NCI-H2107 (cell line): ENCODE data around the gene ABHD2.

ENCODE experiments used
- DNase-seq: peaks from one replicate; lab custom pipeline; 2025; lab: John Stamatoyannopoulos, UW

Gene ABHD2

DNA sequence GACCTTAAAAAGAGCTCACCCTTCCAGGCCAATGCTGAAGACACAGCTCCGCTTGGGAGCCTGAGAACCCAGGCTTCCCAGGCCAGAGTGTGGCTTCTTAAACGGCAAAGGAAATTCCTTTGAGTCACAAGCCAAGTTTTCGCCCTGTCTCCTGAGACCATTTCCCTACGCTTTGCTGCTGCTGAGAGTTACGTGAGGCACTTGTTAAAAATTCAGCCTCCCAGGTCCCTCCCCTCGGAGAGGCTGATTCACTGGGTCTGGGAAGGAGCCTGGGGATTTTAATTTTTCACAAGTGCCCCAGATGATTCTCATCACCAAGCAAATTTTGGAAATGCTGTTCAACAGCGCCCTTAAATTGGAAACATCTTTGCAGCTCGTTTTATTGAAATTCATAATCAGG, 107.6 kb downstream of the ABHD2 start:
- no peak for DNase-seq

DNA sequence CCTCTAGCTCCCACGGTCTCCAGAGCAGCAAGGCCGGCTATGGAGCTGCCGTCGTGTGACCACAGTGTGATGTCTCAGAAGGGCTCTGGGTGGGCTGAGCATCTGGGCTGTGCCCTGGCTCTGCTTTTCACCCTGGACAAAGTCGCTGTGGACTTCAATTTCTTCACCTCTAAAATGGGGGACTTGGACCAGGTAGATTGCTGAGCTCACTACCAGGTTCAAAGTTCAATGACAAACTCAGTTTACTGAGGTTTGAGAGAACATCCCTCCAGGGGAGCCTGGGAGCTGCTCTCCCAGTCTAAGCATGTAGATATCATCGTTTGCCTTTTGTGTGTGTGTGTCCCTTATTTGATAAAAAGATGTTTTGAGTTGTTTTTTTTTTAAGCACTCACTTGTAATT, 108.0 kb downstream of the ABHD2 start:
- no peak for DNase-seq

DNA sequence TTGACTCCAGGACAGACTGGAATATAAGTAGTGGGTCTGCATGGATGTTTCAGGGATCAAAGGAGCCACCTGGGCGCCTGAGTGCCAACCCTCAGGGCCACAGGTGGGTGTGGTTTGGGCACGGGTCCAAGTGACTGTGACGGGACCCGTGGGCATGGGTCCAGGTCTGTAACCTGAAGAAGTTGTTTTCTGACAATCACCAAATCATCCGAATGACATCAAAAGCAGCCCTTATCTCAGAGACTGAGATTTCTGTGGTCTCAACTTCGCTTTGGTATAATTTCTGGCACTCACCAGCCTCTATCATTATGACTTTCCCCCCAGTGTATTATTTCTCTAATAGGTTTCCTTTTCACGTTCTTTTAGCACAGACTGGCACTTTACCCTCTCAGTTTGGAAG, 108.7 kb downstream of the ABHD2 start:
- peak; percentile 18 for DNase-seq

DNA sequence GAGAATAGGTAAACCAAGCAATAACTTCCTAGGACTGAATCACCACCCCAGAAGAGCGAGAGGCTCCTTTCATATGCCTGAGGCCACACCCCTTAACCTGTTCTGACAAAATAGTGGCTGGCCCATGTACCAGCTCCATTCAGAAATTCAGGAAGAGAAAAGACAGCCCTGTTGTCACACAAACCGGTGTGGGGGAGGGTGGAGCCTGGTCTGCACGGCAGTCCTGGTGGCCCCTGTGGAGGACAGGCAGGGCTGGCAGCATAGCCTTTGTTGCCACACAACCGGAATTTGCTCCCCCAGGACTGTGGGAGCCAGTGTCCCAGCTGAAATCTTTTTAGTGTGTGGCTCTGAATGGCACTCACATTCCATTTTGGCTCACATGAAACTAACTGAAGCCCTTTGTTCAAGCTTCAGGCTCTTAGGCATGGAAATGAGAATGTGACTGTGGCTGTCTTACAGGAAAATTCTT, 109.3 kb downstream of the ABHD2 start:
- peak; percentile 32 for DNase-seq

DNA sequence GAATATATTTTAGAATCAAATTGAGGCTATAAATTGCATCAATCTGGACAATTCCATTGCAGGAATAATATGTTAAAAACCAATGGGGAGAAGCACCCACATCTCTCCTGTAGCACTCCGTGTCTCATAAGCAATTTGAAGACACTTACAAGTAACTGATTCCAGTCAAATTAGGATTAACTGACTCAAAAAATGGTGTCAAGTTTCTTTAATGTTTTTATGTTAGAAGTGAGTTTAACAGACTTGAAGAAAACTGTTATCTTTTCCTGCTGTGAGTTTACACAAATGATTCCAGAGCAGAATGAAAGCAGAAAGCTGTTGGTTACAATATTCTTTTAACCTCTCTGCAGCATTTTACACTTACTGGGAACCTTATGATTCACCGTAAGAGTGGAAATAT, 109.9 kb downstream of the ABHD2 start:
- no peak for DNase-seq

DNA sequence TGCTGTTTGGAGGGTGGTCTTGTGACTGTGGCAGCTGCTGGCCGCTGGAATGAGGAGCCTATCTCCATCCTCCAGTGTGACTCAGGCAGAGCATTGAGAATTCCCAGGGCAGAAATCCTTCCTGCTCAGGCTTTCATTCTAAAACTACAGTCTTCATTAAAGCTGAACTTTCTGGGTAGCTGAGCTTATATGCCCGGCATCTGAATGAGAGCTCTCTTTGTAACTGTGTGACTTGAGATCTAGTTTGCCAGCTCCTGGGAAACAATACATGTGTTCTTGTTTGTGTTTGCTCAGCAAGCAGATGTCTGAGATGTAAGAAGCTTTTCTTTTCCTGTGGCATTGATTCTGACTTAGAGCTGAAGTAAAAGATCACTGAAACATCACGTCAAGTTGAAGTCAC, 110.7 kb downstream of the ABHD2 start:
- no peak for DNase-seq

DNA sequence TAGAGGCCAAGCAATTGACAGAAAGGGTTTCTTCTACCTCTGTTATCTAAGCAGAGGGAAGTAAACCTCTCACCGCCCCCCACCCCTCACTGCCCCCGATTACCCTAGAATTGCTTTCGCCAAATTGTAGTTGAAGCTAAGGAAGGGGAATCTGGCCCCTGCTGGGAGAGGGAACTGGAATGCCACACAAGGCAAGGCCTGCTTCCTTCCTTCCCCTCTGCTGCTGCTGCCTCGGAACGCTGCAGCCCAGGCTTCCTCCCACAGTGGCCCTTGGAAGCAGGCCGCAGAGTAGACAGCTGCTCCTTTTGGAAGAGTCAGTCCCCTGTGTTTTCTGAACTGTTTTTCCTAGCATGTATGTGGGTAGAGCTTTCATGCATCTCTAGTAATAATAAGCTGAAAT, 111.5 kb downstream of the ABHD2 start:
- no peak for DNase-seq

DNA sequence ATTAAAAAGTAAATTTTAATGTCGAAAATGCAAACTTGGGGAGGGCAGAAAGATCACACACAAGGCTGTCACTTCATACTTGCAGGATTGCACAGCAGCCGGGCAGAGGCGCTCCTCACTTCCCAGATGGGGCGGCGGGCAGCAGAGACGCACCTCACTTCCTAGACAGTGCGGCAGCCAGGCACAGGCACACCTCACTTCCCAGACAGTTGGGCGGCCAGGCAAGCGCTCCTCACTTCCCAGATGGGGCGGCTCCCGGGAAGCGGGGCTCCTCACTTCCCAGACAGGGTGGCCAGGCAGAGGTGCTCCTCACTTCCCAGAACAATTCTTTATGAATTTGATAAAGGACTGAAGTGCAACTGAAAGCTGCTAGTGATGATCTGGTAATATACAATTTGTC, 111.9 kb downstream of the ABHD2 start:
- no peak for DNase-seq

DNA sequence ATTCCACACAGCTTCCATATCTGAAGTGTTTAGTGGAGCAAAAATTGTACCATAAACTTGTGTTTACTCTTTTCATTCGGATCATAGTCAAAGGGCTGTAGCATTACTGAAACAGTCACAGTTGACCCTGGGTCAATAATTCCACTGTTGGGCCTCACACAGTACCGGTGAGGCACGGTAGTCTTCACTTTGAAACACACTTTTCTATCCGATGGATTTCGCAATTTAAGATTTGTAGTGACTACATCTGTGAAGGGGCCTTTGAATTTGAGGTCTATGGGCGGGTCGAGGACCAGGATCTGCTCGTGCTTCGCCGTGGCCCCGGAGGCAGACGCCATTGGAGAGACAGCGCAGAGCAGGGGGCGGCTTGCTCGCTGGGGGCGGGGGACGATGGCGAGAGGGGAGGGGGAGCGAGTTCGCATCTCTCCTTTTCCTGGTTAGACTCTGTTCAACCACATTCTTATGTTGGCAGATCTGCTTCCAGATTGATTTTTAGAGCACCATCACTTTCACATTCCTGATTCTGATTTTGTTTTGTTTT, 113.3 kb downstream of the ABHD2 start:
- no peak for DNase-seq

DNA sequence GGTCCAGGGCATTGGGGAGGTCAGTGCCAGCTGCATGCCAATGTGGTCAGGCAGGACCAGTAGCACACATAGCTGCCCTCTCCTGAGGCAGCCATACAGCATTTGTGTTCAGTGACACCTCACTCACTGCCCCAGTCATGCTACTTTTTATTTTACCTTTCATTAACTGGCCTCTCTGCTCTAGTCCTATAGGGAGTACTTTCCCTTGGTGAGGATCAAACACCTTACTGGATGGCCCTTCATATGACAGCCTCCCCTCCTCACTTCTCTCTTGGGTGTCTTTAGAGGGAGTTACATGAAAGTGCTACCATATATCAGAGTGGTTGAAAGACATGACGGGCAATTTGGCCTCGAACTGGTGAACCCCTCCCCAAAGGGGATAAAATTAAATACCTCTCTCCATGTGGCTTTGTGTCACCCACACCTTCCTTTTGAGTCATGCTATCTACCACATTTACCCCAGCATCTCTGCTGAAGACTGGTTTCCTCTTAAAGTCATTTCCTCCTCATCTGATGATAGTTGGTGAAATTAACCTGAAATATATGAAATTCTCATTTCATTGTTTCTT, 115.5 kb downstream of the ABHD2 start:
- no peak for DNase-seq

DNA sequence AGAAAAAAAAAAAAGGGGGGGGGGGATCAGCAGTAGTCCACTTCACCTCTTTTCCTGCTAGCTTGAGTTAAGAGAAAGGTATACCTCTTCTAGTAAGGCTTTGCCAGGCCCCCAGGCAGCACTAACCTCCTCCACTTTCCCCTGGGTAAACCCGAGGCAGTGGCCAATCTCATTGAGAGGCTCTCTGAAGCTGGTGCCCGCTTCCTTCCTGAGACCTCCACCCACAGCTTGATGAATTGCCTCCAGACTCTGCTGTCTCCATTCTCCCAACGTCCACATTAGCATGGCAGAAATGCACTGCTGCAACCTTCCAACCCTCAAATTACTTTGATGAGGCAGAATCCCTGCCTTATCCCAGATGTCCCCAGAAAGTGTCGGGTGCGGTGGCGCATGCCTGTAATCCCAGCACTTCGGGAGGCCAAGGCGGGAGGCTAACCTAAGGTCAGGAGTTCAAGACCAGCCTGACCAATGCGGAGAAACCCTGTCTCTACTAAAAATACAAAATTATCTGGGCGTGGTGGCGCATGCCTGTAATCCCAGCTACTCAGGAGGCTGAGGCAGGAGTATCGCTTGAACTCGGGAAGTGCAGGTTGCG, 117.8 kb downstream of the ABHD2 start:
- no peak for DNase-seq

DNA sequence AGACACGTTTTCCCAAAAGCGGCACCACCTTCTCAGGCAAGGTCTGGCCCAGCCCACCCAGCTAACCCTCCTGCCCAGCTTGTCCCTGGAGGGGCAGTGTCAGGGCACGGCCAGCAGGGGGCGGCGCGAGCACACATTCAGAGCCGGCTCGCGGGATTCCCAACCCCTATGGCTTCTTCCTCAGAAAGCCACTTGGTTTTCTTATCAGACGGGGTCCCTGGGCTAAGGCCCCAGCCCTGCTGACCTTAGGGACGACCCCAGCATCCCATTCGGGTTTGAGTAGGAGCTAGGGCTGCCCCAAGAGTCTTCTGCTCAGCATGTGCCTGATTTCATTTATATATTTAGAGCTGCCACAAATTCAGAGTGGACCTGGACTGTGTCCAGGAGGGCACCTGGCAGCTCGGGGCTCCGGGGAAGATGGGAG, 118.7 kb downstream of the ABHD2 start:
- no peak for DNase-seq

DNA sequence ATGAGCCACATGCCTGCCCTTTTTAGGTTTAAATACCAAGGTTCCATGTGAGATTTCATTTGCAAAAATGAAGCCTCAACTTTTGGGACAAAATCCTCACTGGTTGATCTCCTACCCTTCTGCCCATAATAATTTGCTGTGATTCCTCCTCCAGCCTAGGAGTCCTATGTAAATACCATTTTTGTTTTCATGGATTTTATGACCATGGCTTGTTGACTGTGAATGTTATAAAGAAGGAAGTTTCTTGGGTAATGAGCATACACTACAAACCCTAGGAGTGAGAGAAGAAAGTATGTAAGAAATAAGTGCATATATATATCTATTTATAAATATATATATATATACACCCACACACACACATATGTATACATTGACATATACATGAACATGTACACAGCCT, 120.0 kb downstream of the ABHD2 start:
- DNase-seq = no peak

DNA sequence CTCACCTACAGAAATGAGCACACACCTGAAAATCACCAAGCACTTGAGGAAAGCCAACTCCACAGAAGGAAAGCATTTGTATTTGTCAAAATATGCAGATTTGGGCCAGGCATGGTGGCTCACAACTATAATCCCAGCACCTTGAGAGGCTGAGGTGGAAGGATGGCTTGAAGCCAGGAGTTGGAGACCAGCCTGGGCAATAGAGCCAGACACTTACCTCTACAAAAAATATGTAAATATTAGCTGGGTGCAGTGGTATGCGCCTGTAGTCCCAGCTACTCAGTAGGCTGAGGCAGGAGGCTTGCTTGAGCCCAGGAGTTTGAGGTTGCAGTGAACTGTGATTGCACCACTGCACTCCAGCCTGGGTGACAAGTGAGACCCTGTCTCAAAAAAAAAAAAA, 120.8 kb downstream of the ABHD2 start:
- DNase-seq = no peak

DNA sequence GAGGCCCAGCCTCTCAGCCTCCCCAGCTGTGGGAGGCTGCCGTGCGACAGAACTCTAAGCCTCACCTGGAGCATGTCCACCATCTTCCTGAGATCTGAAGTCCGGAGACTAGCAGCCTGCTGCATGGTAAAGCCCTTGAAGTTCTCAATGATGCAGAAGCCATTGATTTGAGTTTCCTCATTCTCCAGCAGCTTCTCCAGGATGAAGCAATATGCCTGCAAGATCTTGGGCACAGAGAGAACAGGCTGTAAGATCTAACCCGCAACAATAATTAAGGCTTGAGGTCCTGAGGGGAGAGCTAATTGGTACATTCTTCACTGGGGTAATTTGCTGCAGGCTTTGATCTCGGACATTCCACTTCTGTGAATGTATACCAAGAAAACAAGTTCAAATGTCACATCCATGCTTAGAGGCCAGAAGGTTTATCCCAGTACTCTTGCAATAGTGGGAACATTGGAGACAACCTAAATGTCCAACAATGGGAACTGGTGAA, 123.5 kb downstream of the ABHD2 start:
- no peak for DNase-seq

DNA sequence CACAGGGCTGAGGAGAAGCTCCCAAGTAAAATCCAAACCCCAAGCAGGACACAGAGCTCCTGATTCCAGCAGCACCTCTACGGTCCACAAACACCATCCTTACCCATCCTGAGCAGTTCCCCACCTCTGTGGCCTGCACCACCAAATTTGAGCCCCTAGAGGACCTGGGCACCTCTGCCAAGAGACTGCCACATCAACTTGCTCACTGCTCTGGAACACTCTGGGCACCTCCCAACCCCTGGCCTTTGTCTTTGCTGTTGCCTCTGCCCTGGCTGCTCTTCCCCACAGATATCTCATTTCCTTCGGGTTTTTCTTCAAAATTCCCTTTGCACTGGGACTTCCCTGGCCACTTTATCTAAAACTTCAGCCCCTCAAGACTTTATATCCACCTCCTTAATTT, 127.4 kb downstream of the ABHD2 start:
- no peak for DNase-seq

DNA sequence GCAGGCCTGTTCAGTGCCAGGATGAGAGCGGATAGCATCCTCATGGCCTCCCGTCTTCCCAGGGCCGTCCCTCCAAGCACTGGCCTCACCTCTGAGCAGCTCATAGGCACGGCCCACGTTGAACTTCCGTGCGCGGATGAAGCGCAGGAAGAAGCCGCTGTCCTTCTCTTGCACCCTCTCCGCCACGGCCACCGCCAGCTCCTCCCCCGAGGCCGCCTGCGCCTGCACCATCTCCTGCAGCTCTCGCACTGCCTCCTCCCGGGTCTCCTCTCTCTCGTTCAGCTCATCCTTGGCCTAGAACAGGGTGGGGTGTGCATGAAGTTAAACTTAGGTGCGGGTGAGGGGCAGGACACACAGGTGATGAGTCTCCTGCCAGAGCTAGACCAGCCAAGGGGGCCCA, 128.8 kb downstream of the ABHD2 start:
- DNase-seq = no peak

DNA sequence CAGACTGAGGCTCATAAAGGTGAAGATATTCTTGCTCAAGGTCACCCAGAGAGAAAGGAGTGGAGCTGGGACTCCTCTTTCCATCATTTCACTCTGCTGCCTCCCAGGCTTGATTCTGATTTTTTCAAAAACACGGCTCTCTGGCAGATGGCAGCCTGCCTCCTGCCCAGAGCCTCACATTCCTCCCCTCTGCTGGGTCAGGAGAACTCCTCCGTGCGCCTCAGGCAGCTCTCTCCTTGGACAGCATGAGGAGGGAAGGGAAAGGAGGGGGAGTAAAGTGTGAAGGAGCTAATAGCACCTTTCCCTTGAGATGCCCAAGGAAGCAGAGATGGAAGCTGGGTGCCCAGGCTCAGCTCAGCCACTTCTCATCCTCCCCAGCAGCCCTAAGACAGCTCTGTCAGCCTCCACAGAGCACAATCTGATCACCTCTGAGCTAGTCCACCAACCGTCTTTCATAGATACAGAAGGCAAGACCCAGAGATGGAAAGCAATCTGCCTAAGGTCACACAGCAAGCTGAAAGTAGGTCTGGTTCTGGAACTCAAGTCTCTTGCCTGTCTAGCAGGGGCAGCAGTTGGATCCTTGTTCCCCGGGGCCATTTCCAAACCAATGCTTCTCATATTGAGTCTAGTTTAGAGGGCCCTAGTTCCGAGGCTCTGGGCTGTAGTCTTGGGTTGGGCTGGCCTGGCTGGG, 129.6 kb downstream of the ABHD2 start:
- no peak for DNase-seq

DNA sequence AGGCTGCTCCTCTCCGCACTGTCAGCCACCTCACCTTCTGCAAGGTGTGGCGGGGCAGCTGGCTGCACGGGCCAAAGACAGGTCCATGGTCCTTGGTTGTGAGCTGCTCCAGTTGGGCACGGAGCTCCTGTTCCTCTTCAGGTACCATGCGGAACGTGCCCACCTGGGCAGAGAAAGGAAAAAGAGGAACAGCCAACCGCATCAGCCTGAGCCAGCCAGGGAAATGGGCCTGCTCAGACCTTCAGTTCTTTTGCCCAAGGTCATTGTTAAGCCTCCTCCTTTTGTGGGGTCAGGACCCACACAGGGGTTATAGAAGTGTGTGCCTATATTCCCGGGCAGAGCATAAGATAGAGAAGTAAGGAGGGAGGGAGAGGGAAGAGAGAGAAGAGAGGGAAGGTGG, 130.3 kb downstream of the ABHD2 start:
- no peak for DNase-seq

DNA sequence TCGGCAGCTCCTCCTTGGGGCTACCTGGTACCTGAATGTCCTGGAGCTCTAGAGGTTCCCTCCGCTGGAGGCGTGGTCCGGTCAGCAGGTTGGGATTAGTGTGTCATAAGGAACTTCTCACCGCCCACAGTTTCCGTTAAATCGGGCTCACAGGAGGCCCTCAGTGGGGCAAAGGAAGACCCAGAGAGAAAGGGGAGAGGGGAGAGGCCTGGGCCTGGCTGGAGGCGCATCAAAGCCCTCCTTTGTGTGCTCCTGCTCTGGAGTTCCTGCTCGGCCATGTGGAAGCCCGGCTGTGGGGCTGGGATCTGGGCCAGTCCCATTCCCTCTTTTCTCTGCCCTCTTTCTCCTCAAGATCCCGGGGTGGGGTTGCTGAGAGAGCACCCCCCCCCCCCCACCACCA, 133.3 kb downstream of the ABHD2 start, which contains the start of gene RLBP1:
Gene RLBP1, minus strand, starts transcription at position 37 of the 400 bp plus-strand sequence. CDS start 2,604 bp downstream, outside the sequence.
- DNase-seq = no peak

DNA sequence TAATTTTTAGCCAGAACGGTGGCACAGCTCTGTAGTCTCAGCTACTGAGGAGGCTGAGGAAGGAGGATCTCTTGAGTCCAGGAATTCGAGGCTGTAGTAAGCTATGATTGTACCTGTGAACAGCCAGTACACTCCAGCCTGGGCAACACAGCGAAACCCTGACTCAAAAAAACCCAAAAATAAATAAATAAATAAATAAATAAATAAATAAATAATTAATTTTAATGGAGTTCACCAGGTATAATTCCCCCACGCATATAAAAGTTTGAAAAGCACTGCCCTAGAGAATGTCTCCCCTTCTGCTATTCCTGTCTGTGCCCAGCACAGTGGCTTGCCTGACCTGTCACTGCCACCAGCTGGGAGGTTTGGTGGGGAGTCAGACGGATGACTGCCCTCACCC, 137.3 kb downstream of the ABHD2 start:
- no peak for DNase-seq

DNA sequence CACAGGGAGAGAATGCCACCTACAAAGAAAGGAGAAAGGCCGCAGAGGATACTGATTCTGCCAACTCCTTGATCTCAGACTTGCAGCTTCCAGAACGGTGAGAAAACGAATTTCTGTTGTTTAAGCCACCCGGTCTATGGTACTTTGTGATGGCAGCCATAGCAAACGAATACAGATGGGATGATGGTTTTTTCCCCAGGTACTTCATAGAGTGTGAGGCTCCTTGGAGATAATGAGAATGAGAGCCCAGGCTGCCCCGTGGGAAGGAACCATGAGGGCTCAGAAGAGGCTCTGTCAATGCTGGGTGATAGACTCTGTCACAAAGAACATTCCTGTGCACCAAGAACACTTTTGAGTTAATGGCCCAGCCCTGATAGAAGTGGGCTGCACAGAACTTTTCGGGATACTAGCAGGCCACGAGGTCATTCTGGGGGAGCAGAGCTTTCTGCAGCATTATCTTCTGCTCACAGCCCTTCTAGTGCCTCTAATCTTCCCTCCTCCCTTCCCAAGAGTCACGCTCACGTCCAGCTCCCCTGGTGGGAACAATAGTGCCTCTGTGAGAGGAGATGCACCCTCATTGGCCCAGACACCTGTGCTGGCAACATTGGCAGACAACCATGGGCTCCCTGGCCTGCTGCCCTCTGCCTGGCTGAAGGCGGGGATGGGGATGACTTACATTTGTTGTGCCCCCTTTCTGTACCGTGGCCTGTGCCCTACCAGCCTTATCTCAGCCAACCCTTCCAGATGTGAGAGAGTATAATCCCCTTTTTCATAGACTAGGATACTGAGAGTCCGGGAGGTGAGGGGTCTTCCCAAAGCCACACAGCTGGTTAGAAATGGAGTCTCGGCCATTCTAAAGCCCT, 138.3 kb downstream of the ABHD2 start:
- no peak for DNase-seq
